Measurements from ENCODE around the gene MXRA8. TPM values are rescaled to one million over a fixed set of nuclear protein-coding genes. Genes with fewer than 3 reads are reported as not detected.

The MXRA8 gene
- total and polyA plus RNA-seq, 9 of the 15 experiments (the other 6 are each of a cell fraction or from before 2014, with no cell fraction given): 0.66 to 11.3 (median 6.3) TPM

DNA sequence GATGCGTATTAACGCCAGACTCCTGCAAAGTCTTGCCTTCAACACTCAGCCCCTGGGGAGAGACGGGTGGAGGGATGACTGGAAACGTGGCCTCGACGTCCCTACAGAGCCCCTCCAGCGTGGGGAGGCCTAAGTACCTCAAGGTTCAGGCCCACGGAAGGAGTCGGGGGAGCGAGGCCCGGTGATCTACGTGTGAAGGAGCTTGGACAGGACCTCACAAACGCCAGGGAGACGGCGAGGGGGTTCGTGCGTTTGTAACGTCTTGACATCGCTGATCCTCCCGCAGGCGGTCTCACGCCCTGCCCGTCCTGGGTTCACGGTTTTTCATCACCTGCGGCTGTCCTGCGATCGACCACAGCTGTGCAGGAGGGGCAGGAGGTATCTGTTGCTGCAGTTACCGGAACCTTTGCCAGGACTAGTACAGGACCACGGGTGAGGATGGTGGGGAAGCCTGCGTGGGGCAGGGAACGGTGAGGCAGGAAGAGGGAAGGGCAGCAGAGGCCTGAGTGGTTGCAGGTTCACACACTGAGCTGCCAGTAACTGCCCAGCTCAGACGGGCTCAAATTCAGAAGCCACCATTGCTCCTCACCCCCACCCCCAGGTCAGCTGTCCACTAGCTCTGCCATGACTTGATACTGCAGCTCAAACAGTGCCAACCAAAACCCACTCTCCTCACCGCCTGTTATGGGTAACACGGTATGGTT, 41.7 kb upstream of the MXRA8 start (continued):
- TF ChIP-seq, protein P1, sequence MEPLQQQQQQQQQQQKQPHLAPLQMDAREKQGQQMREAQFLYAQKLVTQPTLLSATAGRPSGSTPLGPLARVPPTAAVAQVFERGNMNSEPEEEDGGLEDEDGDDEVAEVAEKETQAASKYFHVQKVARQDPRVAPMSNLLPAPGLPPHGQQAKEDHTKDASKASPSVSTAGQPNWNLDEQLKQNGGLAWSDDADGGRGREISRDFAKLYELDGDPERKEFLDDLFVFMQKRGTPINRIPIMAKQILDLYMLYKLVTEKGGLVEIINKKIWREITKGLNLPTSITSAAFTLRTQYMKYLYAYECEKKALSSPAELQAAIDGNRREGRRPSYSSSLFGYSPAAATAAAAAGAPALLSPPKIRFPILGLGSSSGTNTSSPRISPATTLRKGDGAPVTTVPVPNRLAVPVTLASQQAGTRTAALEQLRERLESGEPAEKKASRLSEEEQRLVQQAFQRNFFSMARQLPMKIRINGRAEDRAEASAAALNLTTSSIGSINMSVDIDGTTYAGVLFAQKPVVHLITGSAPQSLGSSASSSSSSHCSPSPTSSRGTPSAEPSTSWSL (CRISPR knock-in tag; IDR thresholded peaks at IDR 0.05; ENCODE audit: borderline replicate concordance): no peak
- TF ChIP-seq HMG20B (CRISPR knock-in tag; IDR thresholded peaks at IDR 0.05) (0 out of 2 replicates have a peak, but pooled peaks have one; percentile 75), ZNF766 (CRISPR knock-in tag; conservative IDR thresholded peaks at IDR 0.05) (0 out of 2 replicates have a peak, but pooled peaks have one; percentile 29), PHF20 (IDR thresholded peaks at IDR 0.05; ENCODE audit: partially characterized antibody) (no peak), RHOXF2B (CRISPR knock-in tag; conservative IDR thresholded peaks at IDR 0.05) (0 out of 2 replicates have a peak, but pooled peaks have one; percentile 47), BCOR (IDR thresholded peaks at IDR 0.05) (peak; percentile 36; the same call in 1 of the 2 replicates), ZNF445 (CRISPR knock-in tag; IDR thresholded peaks at IDR 0.05; ENCODE audit: low read depth) (no peak), ELK1 (CRISPR knock-in tag; IDR thresholded peaks at IDR 0.05) (0 out of 2 replicates have a peak, but pooled peaks have one; percentile 63), POLR2AphosphoS5 (IDR thresholded peaks at IDR 0.05; ENCODE audit: control insufficient read depth, insufficient read depth, low read depth, low read length) (peak; percentile 61; the same call in 1 of the 2 replicates), NUFIP1 (IDR thresholded peaks at IDR 0.05; ENCODE audit: partially characterized antibody) (no peak), GTF2E2 (tag; IDR thresholded peaks at IDR 0.05) (0 out of 2 replicates have a peak, but pooled peaks have one; percentile 37), POLR2A (conservative IDR thresholded peaks at IDR 0.05) (peak; percentile 79), KAT2B (IDR thresholded peaks at IDR 0.05; ENCODE audit: low read depth, low read length) (no peak), FOXM1 (IDR thresholded peaks at IDR 0.05; ENCODE audit: low read depth) (no peak), FOXM1 (CRISPR knock-in tag; IDR thresholded peaks at IDR 0.05; ENCODE audit: low read depth) (peak; percentile 87; the same call in 1 of the 2 replicates)
- TF ChIP-seq, protein P2, sequence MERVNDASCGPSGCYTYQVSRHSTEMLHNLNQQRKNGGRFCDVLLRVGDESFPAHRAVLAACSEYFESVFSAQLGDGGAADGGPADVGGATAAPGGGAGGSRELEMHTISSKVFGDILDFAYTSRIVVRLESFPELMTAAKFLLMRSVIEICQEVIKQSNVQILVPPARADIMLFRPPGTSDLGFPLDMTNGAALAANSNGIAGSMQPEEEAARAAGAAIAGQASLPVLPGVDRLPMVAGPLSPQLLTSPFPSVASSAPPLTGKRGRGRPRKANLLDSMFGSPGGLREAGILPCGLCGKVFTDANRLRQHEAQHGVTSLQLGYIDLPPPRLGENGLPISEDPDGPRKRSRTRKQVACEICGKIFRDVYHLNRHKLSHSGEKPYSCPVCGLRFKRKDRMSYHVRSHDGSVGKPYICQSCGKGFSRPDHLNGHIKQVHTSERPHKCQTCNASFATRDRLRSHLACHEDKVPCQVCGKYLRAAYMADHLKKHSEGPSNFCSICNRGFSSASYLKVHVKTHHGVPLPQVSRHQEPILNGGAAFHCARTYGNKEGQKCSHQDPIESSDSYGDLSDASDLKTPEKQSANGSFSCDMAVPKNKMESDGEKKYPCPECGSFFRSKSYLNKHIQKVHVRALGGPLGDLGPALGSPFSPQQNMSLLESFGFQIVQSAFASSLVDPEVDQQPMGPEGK (CRISPR knock-in tag; IDR thresholded peaks at IDR 0.05; ENCODE audit: borderline replicate concordance): peak; percentile 26
- TF ChIP-seq, protein P3, sequence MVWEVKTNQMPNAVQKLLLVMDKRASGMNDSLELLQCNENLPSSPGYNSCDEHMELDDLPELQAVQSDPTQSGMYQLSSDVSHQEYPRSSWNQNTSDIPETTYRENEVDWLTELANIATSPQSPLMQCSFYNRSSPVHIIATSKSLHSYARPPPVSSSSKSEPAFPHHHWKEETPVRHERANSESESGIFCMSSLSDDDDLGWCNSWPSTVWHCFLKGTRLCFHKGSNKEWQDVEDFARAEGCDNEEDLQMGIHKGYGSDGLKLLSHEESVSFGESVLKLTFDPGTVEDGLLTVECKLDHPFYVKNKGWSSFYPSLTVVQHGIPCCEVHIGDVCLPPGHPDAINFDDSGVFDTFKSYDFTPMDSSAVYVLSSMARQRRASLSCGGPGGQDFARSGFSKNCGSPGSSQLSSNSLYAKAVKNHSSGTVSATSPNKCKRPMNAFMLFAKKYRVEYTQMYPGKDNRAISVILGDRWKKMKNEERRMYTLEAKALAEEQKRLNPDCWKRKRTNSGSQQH (CRISPR knock-in tag; IDR thresholded peaks at IDR 0.05): peak; percentile 23
- TF ChIP-seq, protein P4, sequence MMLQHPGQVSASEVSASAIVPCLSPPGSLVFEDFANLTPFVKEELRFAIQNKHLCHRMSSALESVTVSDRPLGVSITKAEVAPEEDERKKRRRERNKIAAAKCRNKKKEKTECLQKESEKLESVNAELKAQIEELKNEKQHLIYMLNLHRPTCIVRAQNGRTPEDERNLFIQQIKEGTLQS (IDR thresholded peaks at IDR 0.05): no peak
- TF ChIP-seq, protein P4 (CRISPR knock-in tag; conservative IDR thresholded peaks at IDR 0.05): no peak; the same call in 1 of the 2 replicates
- TF ChIP-seq, protein P5, sequence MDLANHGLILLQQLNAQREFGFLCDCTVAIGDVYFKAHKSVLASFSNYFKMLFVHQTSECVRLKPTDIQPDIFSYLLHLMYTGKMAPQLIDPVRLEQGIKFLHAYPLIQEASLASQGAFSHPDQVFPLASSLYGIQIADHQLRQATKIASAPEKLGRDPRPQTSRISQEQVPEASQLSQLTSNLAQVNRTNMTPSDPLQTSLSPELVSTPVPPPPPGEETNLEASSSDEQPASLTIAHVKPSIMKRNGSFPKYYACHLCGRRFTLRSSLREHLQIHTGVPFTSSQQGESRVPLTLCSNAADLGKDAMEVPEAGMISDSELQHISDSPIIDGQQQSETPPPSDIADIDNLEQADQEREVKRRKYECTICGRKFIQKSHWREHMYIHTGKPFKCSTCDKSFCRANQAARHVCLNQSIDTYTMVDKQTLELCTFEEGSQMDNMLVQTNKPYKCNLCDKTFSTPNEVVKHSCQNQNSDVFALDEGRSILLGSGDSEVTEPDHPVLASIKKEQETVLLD (IDR thresholded peaks at IDR 0.05): peak; percentile 10; the same call in 1 of the 2 replicates
